DMS153 (cell line): ENCODE data around the gene XYLT1.
"Not testable (repeated sequence)": the region's sequence is repeated elsewhere in the genome, so short reads cannot be mapped to it uniquely, and the experiment has no call there.

Source experiments
- DNase-seq: peaks from one replicate; lab custom pipeline; 2025; lab: John Stamatoyannopoulos, UW

XYLT1 gene

GRCh38 chr16:17308186-17308585 is 162.6 kb downstream of the XYLT1 start:
- DNase-seq = no peak

GRCh38 chr16:17307504-17307903 is 163.3 kb downstream of the XYLT1 start:
- no peak for DNase-seq

GRCh38 chr16:17306745-17307144 is 164.0 kb downstream of the XYLT1 start:
- no peak for DNase-seq

DNA sequence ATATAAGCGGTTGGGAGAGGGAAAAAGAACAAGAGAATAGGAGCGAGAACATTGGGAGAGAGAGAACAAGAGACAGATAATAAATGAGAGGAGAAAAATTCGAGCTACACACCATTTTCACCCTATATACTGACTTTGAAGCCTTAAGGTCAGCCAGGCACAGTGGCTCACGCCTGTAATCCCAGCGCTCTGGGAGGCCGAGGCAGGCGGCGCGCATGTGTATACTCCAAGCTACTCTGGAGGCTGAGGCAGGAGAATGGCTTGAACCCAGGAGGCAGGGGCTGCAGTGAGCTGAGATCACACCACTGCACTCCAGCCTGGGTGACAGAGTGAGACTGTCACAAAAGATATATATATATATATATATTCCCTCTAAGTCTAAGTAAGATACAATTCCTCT is 164.5 kb downstream of the XYLT1 start:
- DNase-seq = not testable (repeated sequence)

DNA sequence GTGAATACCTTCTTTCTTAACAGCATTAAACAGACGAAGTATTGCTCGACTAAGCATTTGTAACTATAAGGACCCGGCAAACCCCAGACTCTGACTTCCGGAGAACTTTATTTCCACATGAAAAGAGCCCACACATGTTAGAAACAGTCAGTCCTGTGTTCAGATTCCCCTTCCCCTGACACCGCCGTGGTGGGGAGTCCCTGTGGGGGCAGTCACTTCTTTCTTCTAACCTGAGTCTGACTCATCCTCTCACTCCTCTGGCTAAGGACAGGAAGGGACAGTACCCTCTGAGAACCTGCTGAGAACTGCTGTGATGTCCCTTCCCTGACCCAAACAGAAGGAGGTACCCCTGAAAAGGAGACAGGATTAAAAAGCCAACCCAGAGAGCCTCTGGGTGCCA is 165.1 kb downstream of the XYLT1 start:
- no peak for DNase-seq

DNA sequence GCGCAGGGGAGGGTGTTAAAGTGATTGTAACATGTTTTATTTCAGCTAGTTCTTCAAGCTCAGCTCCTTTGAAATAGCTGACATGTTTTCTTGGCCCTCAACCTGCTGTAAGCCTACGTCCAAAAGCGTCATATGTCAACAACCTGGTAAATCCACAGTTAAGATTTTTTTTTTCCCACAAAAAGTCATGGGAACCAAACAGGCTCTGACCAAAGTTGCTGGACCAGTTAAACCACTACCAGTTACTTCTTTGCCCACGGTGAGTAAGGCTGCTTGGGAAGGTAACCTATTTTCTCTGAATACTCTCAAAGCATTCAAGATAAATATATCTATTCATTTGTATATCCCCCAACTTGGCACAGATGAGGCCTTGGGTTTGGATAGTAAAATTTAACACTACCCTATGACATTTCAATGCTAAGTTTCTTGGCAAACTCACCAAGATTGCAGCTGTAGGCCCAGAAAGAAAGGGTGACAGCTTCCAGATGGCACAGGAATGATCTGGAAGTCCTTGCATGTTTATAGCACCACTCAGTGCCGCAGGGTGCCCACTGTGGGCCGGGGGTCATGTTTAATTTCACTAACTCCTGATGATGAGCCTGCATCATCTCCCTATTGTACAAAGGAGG is 166.2 kb downstream of the XYLT1 start:
- DNase-seq = no peak

- DNase-seq = no peak
Measured at GRCh38 chr16:17304106-17304490, 166.7 kb downstream of the XYLT1 start.

DNA sequence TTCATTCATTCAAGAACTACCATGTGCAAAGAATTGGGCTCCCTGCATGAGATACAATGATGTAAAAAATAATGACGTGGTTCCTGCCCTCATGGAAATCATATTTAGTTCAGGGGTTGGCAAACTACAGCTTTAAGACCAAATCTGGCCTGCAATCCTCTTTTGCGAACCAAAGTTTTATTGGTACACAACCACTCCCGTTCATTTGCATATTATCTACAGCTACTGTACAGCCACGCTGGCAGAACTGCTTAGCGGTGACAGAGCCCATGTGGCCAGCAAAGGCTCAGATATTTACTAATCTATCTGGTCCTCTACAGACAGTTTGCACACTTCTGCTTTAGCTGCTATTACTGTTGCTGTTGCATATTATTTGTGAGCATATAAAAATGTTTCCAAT is 167.7 kb downstream of the XYLT1 start:
- no peak for DNase-seq

DNA sequence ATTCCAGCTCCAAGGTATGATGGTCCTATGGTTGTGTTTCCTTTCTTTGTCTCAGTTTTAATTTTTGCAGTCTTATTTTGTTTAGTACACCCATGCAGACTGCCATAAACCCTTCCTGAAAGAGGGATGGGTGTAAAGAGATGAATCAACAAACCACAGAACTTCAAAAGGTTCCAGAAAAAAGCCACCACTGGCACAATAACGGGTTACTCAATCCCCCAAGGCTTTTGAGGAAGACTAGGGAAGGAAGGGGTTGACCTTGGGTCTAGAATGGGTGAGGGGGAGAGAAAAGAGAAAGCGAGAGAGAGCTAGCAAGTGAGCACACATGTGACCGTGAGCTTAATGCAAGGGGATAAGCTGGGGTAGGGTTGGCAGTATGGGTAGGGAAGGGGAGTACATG is 168.1 kb downstream of the XYLT1 start:
- DNase-seq = no peak

- no peak for DNase-seq
Measured at GRCh38 chr16:17302214-17302613, 168.5 kb downstream of the XYLT1 start.

DNA sequence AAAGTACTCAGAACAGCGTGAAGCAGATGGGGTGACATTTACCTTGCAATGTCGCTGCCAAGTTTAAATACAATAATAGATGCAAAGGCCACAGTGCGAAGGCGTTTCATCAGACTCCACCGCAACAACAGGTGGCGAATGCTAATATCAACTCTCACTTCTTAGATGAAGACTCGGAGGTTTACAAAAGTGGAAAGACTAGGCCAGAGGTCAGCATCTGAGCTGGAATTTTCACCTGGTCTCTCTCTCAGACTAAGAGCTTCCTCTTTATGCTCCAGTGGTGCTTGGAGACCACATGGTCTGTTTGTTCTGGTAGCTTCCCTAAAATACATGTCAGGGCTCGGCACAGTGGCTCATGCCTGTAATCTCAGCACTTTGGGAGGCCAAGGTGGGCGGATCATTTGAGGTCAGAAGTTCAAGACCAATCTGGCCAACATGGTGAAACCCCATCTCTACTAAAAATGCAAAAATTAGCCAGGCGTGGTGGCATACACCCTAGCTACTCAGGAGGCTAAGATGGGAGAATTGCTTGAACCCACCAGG is 169.1 kb downstream of the XYLT1 start:
- DNase-seq = no peak

- no peak for DNase-seq
Measured at GRCh38 chr16:17301184-17301583, 169.6 kb downstream of the XYLT1 start.

- DNase-seq = no peak
Measured at GRCh38 chr16:17299790-17300189, 171.0 kb downstream of the XYLT1 start.

DNA sequence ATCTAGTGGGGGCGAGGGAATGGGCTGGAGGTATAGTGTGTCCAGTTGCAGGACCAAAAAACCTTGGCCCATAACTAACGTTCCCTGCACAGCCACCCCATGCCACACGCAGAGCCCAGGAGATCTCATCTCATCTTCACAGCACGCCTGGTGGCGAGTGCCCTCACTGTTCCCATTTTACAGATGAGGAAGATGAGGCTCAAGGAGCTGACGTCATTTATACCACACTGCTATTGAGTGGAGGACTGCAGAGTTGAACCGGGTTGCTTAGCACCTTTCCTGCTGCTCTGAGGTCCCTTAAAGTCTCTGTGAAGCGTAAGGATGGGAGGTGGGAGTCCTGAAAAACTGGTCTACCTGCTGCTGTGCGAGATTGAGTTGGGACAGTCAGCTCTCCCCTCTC is 172.5 kb downstream of the XYLT1 start:
- no peak for DNase-seq

DNA sequence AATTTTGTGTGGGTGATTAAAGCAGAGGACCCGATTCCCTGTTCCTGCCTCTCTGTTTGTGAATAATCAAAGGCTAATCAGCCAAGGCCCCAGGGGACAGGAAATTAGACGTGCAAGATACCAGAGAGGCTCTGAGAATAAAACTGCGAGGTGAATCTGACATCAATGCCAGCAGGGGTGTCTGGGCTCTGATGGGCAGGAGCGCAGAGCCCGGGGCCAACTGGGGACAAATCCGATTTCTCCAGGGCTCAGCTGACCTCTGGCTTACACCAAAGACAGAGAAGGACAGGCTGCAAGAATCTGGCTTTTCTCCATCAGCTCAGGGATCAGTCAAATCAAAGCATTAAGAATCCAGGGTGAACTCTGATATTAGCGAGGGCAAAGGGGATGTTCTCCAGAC is 174.3 kb downstream of the XYLT1 start:
- DNase-seq = no peak

- no peak for DNase-seq
Measured at GRCh38 chr16:17295948-17296347, 174.8 kb downstream of the XYLT1 start.

- no peak for DNase-seq
Measured at GRCh38 chr16:17294856-17295255, 175.9 kb downstream of the XYLT1 start.

DNA sequence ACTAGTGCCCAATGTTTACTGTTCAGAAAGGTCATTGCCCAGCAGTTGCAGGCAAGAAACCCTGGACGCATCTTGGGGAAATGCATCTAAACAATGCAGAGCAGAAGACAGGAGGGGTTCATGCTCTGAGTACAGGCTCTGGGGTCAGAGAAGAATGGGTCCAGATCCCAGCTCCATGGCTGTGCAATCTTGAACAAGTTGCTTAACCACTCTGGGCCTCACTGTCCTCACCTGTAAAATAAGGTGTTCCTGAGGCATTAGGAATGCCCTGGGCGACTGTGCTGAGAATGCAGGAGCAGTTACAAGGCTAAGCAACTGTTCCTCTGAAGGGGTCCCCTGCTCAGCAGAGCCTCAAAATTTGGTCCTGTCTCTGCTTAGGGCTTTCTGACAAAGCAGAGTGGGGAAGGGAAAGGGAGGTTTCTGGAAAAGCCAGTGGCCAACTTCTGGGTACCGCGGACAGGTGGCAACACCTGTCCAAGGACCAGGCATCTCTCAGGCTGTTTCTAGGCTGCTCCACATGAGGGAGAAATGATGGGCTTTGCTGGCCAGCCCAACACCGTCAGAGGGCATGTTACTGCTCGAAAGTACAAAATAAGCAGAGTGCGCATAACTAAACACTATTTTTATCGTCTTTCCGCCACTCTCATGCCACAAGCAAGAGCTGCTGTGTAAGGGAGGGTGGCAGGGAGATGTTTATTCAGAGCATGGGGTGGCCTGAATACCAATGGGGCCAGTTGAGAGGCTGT is 176.8 kb downstream of the XYLT1 start:
- no peak for DNase-seq

DNA sequence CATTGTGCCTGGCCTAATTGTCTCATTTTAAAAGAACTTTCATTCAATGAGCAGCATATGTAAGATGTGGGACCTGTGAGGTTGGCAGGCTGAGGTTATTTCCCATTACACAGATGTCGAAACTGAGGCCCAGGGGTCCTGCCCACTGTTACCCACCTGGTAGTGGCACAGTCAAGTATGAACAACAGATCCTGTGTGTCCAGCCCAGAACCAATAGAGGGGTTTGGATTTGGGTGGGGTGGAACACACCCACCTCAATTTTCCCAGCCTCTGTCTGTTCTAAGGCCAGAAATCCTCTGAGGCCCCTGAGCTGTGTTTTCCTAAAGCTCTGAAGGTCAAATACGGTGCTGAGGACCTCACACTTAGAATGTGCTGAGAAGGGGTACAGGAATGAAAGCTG is 179.5 kb downstream of the XYLT1 start:
- no peak for DNase-seq

DNA sequence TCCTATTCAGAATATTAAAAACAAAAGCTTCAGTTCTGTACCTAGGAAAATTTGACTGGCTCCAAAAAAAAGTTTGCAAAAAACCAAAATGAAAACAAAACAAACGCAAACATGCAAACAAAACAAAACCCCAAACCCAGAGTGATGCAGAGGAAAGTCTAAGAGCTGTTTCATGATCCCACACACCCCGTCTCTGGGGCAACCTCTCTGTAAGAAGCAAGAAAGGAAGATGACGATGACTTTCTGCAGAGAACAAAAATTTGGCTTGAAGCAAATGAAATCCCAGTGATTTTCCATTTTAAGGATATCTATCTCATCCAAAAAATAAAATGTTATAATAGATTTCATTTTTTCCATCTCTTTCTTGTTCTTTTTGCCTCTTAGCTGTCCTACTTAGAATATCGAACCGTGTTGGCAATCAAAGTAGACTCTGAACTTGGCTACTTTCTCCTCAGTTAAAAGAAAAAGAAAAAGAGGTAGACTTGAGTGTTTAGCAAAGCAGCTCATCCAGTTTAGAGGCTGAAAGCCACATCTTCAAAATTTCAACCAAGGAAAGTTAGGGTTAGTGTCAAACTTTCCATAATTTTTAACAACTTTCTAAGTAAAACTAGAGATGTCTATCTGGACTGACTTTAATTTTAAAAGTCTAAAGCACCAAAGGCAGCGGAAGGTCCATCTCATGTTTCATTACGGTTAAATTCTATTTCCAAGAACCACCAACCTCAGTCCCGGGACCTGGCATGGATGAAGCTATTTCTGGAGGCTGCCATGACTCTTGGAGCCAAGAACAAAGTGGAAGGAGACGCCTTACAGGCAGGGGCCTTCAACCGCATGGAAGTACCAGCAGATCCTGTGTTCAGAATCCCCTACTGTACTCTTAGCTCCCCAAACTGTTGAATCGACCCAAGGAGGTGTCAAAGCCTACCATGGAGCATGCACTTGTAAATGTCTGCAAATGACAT is 180.8 kb downstream of the XYLT1 start:
- DNase-seq = no peak

DNA sequence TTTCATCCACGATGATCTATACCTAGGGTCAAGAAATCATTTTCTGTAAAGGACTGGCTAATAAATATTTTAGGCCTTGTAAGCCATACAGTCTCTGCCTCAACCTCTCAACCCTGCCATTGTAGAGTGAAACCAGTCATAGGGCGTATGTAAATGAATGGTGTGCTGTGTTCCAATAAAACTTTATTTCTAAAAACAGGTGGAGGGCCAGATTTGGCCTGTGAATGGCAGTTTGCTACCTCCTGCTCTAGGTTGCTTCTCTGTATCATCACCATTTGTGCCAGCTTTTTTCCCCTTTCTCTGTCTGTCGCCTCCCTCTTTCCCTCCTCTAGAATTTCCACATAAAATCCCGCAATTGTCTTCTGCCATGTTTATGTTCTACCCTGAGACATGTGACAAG is 181.7 kb downstream of the XYLT1 start:
- no peak for DNase-seq

- no peak for DNase-seq
Measured at GRCh38 chr16:17287166-17287800, 183.5 kb downstream of the XYLT1 start.
